OCI-LY7 (cell line): Measurements from ENCODE around the gene SCARB2.

Experiments used
- EZH2phosphoT487 ChIP-seq: fragments of 200-600 bp; sonication (generic); IDR thresholded peaks from 2 replicates; pipeline ENCODE4 v1.6.1; 2018; ENCODE audit warnings: low read depth, borderline replicate concordance, mild to moderate bottlenecking, mixed run types, antibody characterized with exemption, low read length, moderate library complexity, mixed read lengths
- TF ChIP-seq, protein P1 (sequence below): fragments of 200-600 bp; sonication (generic); conservative IDR thresholded peaks from 2 replicates; pipeline ENCODE4 v1.5.1; 2014; ENCODE audit warnings: mild to moderate bottlenecking, antibody characterized with exemption, low read length, moderate library complexity, mixed read lengths

DNA sequence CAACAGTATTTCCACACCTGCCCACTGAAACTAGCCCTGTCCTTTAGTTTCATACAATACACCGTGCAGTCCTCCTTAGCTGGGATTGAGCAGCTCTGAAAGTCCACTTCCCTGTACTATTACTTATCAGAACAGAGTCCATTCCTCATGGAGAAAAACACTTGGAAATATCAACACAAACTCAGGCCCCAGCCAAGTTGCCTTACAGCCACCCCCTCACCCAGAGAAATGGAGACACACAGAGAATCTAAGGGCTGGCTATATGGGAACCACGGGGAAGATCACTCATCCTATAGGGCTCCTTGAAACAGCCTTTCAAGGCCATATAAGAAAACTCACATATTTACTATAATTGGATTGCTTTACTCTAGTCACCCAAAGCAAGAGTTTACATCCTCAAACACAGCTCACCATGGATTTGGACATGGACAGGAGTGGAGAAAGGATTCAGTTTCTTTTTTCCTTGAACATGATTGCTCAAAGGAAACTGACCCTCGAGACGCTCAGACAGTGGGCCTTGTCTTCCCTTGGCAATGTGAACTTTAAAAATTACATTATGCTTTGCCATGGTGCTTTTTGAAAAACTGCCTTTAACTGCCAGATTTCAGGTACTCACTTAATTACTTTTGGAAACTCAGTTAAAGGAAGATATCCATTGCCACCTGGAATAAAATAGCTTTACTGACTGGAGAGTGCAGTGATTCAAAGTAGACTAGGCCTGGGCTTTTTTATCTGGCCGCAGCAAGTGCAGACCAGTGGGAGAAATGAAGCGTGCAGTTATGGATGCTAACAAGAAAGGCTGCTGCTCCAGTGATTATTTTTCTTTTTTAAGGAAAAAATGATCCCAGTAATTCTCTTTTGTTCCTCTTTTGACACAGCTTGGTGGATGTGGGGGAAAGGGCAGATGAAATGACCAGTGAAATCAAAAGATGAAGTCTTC is 1.6 kb downstream of the SCARB2 start:
- TF ChIP-seq, protein P1, sequence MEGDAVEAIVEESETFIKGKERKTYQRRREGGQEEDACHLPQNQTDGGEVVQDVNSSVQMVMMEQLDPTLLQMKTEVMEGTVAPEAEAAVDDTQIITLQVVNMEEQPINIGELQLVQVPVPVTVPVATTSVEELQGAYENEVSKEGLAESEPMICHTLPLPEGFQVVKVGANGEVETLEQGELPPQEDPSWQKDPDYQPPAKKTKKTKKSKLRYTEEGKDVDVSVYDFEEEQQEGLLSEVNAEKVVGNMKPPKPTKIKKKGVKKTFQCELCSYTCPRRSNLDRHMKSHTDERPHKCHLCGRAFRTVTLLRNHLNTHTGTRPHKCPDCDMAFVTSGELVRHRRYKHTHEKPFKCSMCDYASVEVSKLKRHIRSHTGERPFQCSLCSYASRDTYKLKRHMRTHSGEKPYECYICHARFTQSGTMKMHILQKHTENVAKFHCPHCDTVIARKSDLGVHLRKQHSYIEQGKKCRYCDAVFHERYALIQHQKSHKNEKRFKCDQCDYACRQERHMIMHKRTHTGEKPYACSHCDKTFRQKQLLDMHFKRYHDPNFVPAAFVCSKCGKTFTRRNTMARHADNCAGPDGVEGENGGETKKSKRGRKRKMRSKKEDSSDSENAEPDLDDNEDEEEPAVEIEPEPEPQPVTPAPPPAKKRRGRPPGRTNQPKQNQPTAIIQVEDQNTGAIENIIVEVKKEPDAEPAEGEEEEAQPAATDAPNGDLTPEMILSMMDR, result no peak
- TF ChIP-seq EZH2phosphoT487, result no peak
